Measurements from ENCODE around the gene ALOXE3. TPM values are rescaled to one million over a fixed set of nuclear protein-coding genes. Genes with fewer than 3 reads are reported as not detected.

The ALOXE3 gene
- total and polyA plus RNA-seq, 8 donors = 0.12 to 0.43 TPM; not detected in 6

DNA sequence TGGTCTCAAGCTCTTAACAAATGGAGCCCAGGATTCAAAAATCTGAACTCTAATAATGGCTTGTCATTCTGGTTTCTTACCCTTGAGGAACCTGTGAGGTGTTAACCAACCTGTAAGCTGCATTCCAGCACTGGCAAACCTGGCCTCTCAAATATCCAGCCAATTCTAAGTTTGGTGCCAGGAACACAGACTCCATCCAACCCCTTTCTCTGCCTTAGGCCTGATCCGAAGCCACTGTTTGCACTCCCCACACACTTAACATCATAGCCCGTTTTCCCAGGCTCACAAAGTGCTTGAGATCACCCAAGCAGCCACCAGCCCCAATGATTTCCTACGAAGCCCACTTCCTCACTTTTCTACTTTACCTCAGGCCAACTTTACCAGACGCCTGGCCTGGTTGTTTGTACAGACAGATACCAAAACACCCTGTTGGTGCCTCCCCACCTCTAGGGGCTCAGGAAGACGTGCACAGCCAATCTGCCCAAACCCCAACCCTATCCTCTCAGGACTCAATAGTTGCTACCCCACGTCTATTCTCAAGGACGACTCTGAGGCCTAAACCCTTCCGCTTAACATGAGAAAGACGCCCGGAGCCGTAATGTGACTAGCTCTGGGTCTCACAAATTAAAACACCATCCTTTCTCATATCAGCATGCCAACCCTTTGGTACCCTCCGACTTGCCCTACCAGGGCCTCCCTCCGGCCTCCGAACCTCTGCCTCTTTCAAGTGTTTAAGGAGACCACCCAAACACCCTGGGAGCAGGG, 37.1 kb upstream of the ALOXE3 start:
- H3K36me3 ChIP-seq = peaks cover 23 to 39% (median 27%) of the 10 kb centered on the region in 4 donors
- 10 to 21% (median 16%) methylated on average over 14 of the region's 14 CpGs for WGBS, 5 donors
- H3K9me3 ChIP-seq = no peaks in the 10 kb centered on the region
- peak overlapping the region; percentile 96 to 100 (median 100) for H3K27ac ChIP-seq
- peak overlapping the region; percentile 66 to 91 (median 76) for H3K4me3 ChIP-seq
- no peaks in the 10 kb centered on the region for H3K27me3 ChIP-seq
- peak; percentile 57 to 60 for DNase-seq
- peak in 2 of 3 donors; percentile 44 to 68 for TF ChIP-seq POLR2AphosphoS5 (IDR thresholded peaks at IDR 0.05)
- TF ChIP-seq, protein P1, sequence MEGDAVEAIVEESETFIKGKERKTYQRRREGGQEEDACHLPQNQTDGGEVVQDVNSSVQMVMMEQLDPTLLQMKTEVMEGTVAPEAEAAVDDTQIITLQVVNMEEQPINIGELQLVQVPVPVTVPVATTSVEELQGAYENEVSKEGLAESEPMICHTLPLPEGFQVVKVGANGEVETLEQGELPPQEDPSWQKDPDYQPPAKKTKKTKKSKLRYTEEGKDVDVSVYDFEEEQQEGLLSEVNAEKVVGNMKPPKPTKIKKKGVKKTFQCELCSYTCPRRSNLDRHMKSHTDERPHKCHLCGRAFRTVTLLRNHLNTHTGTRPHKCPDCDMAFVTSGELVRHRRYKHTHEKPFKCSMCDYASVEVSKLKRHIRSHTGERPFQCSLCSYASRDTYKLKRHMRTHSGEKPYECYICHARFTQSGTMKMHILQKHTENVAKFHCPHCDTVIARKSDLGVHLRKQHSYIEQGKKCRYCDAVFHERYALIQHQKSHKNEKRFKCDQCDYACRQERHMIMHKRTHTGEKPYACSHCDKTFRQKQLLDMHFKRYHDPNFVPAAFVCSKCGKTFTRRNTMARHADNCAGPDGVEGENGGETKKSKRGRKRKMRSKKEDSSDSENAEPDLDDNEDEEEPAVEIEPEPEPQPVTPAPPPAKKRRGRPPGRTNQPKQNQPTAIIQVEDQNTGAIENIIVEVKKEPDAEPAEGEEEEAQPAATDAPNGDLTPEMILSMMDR (IDR thresholded peaks at IDR 0.05) = no peak
- H3K4me1 ChIP-seq = peaks cover 43 to 76% (median 62%) of the 10 kb centered on the region in 4 donors
- intact Hi-C loops (cut with DNase I; ENCODE audit: low total_unique reads) = no loop called here

DNA sequence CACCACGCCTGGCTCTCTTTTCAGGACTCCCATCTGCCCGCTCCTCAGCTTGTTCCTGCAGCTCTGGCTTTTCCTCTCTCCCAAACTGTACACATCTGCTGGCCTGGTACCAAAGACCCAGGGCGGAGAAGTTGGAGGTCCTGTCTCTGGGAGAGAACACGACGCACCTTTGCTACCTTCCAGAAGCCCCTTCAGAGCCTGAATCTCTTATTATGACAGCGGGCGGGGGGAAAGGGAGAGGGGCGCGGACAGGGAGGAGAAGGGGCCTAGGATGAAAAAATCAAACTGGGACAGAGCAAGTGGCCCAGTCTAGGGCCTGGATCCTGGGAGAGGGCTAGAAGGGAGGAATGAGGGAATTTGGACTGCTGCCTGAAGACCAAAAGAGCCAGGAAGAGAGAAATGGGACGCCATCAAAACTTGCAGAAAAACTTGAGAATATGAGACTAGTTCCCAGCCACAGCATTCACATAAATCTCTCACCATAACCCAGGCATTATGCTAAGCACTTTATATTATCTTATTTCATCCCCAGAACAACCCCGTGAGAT, 36.4 kb upstream of the ALOXE3 start:
- H3K4me3 ChIP-seq = peak overlapping the region; percentile 66 to 91 (median 76)
- no peaks in the 10 kb centered on the region for H3K9me3 ChIP-seq
- no peak for DNase-seq
- WGBS, 5 donors = 19 to 38% (median 25%) methylated on average over 11 of the region's 11 CpGs
- H3K27me3 ChIP-seq = no peaks in the 10 kb centered on the region
- peaks cover 26 to 39% (median 28%) of the 10 kb centered on the region in 4 donors for H3K36me3 ChIP-seq
- intact Hi-C loops (cut with DNase I; ENCODE audit: low total_unique reads) = no loop called here
- TF ChIP-seq POLR2AphosphoS5 (IDR thresholded peaks at IDR 0.05) (no peak), EP300 (IDR thresholded peaks at IDR 0.05) (no peak), POLR2A (IDR thresholded peaks at IDR 0.05) (peak in 2 of 4 donors; percentile 15 to 52)
- TF ChIP-seq, protein P1 (IDR thresholded peaks at IDR 0.05) = no peak
- H3K4me1 ChIP-seq = peaks cover 48 to 76% (median 61%) of the 10 kb centered on the region in 4 donors
- peak overlapping the region; percentile 96 to 100 (median 100) for H3K27ac ChIP-seq

DNA sequence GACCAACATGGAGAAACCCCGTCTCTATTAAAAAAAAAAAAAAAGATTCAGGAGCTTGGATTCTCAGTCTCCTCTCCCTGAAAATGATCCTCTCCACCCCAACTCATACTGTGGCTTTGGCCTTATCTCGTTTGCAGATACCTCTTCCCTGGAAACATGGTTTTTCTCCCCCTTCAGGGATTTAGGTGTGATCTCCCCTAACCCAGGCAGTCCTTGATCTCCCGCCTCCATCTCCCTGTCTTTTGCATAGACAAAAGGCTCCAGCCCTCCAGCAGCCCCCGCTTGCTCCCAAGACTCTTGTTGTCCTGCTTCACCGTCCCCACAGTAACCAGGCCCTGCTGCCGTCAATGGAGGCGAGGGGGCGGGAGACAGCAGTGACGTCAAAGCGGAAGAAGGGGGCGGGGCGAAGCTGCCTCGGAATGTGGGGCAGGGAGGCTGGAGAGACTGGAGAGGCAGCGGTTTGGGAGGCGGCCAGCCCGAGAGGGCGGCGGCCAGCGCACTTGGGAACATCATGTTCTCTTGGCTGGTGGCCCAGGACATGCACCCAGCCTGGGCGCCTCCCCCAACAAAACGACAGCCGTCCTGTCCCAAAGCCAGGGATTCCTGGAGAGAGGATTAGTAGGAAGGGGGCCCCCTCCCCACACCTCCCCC, 35.8 kb upstream of the ALOXE3 start:
- Histone ChIP-seq H3K4me3 (peak overlapping the region; percentile 66 to 91 (median 76)), H3K9me3 (no peaks in the 10 kb centered on the region), H3K36me3 (peaks cover 26 to 39% (median 28%) of the 10 kb centered on the region in 4 donors), H3K27ac (peak overlapping the region; percentile 96 to 100 (median 100)), H3K27me3 (no peaks in the 10 kb centered on the region), H3K4me1 (peaks cover 46 to 76% (median 61%) of the 10 kb centered on the region in 4 donors)
- peak; percentile 99 to 100 for DNase-seq
- intact Hi-C loops (cut with DNase I; ENCODE audit: low total_unique reads) = no loop called here
- 1 to 3% (median 3%) methylated on average over 21 to 22 of the region's 22 CpGs for WGBS, 5 donors
- TF ChIP-seq POLR2AphosphoS5 (IDR thresholded peaks at IDR 0.05) = peak; percentile 97 to 99 (median 99)
- peak; percentile 99 for TF ChIP-seq EP300 (IDR thresholded peaks at IDR 0.05)
- TF ChIP-seq POLR2A (IDR thresholded peaks at IDR 0.05) = peak in 2 of 4 donors; percentile 13 to 77
- TF ChIP-seq, protein P1 (IDR thresholded peaks at IDR 0.05) = no peak

DNA sequence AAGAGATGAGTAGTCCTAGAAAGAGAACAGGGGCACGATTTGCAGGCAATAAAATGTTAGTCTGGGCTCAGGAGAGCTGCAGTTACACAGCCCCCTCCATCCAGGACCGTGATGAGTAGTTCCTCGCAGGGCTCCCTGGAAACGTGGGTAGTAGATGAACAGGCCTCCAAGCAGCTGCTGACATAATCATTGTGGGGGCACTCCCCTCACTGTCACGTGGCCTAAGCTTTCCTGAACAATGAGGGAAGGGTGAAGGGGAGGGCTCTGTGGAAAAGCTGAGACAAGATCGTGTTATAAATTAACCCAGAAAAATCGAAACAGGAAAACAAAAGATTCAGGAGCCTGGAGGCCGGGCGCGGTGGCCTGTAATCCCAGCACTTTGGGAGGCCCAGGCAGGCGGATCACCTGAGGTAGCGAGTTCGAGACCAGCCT, 35.2 kb upstream of the ALOXE3 start:
- peaks cover 31 to 42% (median 32%) of the 10 kb centered on the region in 4 donors for H3K36me3 ChIP-seq
- H3K9me3 ChIP-seq = no peaks in the 10 kb centered on the region
- TF ChIP-seq EP300 (IDR thresholded peaks at IDR 0.05) (no peak), POLR2AphosphoS5 (IDR thresholded peaks at IDR 0.05) (peak; percentile 83 to 95 (median 84)), POLR2A (IDR thresholded peaks at IDR 0.05) (peak in 1 of 4 donors; percentile 6)
- peak; percentile 73 to 97 for DNase-seq
- intact Hi-C loops (cut with DNase I; ENCODE audit: low total_unique reads) = no loop called here
- peak overlapping the region; percentile 66 to 91 (median 76) for H3K4me3 ChIP-seq
- peaks cover 41 to 76% (median 60%) of the 10 kb centered on the region in 4 donors for H3K4me1 ChIP-seq
- no peaks in the 10 kb centered on the region for H3K27me3 ChIP-seq
- WGBS, 5 donors = 10 to 17% (median 11%) methylated on average over 13 of the region's 13 CpGs
- H3K27ac ChIP-seq = peak overlapping the region; percentile 96 to 100 (median 100)

All from stomach (tissue), 9 donors.